Cardiac septum (tissue), 1 donor: ENCODE results near the gene CTCFL. TPM values are rescaled to one million over a fixed set of nuclear protein-coding genes. Genes with fewer than 3 reads are reported as not detected.
A peak's percentile ranks its signal among the peaks of the same experiment; 100 is the strongest.
"Not testable (repeated sequence)": the region's sequence is repeated elsewhere in the genome, so short reads cannot be mapped to it uniquely, and the experiment has no call there.

Experiments
- DNase-seq: peaks from one replicate; pipeline ENCODE4 v3.0.0-alpha.2; 2020; ENCODE audit warnings: low spot score
- intact Hi-C: fragments of 100-400 bp; cut with DNase I; formaldehyde crosslinking; loops from one replicate; pipeline ENCODE4 v1.14.0; 2022
- total RNA-seq: library from RNA; stranded (reverse); fragmentation: NEBNext Ultra II Directional; extraction: Animal tissue kit (Norgen Biotek cat#: 25700); gene quantifications from one replicate; pipeline ENCODE4 v1.2.1, GENCODE V29; 2021
- donor health status: DM: no; HTN: no; CAD: no.

CTCFL gene
- total RNA-seq, 1 donor from 2014 or later, result not detected

DNA sequence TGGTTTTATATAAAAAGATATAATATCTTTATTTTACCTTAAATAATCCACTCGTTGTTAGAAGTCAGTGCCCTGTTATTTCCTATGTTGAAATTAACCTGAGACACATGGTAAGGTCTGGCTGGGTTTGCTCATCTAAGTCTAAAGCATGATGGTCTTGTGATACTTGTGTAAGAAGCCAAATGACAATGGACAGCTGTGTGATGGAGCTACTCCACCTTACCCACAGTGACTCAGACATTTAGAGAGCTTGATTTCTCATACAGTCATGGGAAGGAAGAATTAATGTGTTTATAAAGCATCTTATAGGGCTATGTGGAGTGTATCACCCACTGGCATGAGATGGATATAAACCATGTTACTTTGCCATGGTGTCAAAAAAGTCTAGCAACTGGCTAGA, 11.7 kb downstream of the CTCFL start:
- intact Hi-C loops, result no loop called here
- DNase-seq, result no peak

DNA sequence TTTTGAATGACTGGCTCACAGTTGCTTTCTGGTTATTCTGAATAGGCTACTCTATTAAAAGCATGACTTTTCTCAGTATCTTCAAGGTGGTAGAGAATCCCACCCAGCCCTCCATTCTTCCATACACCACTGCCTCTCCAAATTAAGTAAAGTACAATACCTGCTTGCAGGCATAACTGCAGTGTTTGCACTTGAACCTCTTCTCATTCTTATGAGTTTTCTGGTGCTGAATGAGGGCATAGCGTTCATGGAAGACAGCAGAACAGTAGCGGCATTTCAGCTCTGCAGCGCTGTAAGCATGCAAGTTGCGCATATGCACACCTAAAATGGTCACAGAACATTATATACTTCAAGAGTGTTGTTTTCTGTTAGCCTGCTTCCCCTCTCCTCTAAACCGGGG, 12.5 kb downstream of the CTCFL start:
- intact Hi-C loops, result no loop called here
- DNase-seq, result no peak

- intact Hi-C loops, DNase-seq: not testable (repeated sequence)
Measured at GRCh38 chr20:57511709-57512108, 13.2 kb downstream of the CTCFL start.

- no peak for DNase-seq
- intact Hi-C loops, result no loop called here
Measured at GRCh38 chr20:57509665-57510237, 15.2 kb downstream of the CTCFL start.

DNA sequence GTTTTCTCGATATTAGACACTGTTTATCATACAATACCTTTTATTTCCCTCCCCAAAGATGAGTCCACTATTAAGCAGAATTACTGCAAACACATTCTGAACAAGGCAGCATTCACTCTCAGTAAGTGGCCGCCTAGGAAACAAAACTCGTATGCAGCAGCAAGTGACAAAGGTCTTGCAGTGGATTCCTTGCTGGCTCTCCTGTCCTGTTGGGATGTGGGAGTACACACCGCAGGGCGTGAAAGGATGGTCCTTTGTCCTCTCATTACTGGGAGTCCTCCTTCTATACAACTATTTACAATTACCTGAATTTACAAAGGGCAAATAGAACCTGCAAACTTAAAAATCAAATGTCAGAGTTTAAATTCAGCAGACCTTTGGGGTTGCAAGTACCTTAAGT, 16.1 kb downstream of the CTCFL start:
- intact Hi-C loops, result no loop called here
- no peak for DNase-seq

DNA sequence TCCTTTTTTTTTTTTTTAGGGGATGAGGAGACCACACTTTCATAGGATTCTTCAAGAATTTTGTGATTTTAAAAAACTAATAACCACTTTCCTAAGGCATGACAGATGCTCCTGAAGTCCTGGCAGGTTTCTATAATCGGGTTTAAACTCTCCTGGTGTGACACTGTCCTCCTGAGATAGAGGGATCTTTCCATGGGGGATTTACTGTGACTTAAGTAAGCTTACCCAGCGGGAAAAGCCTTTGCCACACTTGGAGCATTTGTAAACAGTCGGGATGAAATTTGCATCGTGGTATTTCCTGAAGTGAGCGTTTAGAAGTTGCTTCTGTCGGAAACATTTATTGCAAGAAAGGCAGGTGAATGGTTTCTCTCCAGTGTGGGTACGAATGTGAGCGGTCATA, 16.6 kb downstream of the CTCFL start:
- intact Hi-C loops, result no loop called here

GRCh38 chr20:57507477-57507876, 17.5 kb downstream of the CTCFL start:
- DNase-seq, result no peak
- intact Hi-C loops, result no loop called here

More for the DNA sequence above, 16.6 kb downstream of the CTCFL start:
- DNase-seq, result no peak

DNA sequence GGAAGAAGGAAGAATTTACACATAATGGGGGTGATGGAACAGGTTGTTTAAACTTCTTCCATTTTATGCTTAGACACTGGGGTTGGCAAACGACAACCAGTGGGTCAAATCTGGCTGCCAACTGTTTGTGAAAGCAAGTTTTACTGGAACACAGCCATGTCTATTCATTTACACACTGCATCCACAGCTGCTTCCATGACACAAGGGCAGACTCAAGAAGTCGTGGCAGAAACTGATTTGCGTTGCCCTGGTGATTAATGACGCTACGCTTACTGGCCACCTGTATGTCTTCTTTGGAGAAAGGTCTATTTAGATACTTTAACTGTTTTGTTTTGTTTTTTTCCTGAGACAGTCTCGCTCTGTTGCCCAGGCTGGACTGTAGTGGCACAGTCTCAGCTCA, 19.0 kb downstream of the CTCFL start:
- intact Hi-C loops, result no loop called here

GRCh38 chr20:57504411-57504810, 20.5 kb downstream of the CTCFL start:
- DNase-seq, result peak; percentile 14

More for the DNA sequence above, 19.0 kb downstream of the CTCFL start:
- DNase-seq, result no peak

DNA sequence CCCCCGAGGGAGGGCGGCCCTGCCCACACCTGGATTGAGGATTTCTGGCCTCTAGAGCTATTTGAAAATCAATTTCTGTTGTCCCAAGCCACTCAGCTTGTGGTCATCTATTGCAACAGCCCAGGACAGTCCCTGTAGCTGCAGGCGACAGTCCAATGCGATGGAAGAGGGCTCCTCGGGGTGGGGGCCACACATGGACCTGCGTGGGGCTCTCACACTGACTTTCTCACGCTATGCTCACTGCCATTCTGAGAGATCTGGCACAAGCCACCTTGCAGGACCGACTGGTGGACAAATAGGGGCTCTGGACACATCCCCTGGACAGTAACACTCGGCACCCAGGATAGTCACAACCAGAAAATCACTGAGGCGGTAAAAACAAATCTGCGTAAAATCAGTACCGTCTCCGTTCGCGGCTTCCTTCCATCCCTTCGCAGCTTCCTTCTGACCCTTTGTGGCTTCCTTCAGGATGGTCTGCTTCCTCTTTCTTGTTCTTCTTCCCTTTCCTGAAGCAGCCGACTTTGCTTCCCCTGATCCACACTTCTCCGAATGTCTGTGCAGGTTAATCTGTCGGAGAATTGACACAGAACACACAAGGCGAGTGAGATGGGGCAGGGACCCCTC, 21.8 kb downstream of the CTCFL start:
- DNase-seq, result peak; percentile 77
- intact Hi-C loops, result no loop called here

More at GRCh38 chr20:57504411-57504810, 20.5 kb downstream of the CTCFL start:
- intact Hi-C loops, result no loop called here

DNA sequence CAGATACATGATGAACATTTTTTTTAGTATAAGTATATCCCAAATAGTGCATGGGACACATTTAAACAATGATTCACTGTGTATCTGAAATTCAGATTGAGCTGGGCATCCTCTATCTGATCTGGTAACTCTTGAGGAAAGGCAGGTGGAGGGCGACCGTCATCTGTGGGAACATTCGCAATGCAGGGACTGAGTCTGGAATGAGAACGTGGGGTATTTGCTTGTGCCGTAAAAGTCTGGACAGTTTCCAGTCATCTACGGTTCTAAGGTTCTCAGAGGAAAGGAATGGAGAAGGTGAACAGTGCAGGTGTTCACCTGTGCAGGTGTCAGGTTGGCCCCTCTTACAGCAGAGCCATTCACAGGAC, 22.6 kb downstream of the CTCFL start:
- intact Hi-C loops, result no loop called here

GRCh38 chr20:57501461-57502335, 23.2 kb downstream of the CTCFL start:
- DNase-seq, result peak; percentile 66
- intact Hi-C loops, result no loop called here

More for the DNA sequence above, 22.6 kb downstream of the CTCFL start:
- DNase-seq, result no peak

DNA sequence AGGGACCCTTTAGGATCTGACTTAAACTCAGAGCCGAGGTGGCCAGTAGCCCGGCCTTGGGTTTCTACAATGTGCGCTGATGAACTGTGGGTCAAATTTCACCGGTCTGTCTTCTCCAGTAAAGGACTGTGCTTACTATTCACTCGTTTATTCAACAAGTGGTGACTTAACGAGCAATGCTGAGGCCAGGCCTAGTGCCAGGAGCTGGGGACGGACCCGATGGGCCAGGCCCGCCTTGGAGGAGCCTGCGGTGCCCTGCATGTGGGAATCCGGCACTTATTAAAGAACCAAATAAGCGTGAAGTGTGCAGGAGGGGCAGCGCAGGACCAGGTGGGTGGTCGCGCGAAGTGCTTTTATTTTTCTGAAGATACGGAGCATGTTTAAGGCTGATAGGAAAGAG, 24.0 kb downstream of the CTCFL start:
- intact Hi-C loops, result no loop called here

GRCh38 chr20:57500235-57500634, 24.7 kb downstream of the CTCFL start:
- DNase-seq, result peak; percentile 44
- intact Hi-C loops, result no loop called here

More for the DNA sequence above, 24.0 kb downstream of the CTCFL start:
- peak; percentile 33 for DNase-seq

DNA sequence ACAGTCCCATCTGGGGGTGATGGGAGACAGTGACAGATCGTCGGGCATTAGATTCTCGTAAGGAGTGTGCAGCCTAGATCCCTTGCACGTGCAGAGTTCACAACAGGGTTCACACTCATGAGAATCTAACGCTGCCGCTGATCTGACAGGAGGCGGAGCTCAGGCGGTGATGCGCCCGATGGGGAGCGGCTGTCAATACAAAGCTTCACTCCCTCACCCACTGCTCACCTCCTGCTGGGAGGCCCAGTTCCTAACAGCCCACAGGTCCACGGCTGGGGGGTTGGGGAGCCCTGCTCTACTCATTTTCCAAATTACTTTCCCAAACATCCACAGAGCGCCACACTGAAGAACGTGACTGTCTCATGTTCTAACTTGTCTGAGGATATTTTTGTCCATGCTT, 25.3 kb downstream of the CTCFL start:
- intact Hi-C loops, result loop anchor here (10.0 kb wide), 1 partner anchor 405 kb away; no protein-coding TSS in a partner anchor
- peak; percentile 47 for DNase-seq

DNA sequence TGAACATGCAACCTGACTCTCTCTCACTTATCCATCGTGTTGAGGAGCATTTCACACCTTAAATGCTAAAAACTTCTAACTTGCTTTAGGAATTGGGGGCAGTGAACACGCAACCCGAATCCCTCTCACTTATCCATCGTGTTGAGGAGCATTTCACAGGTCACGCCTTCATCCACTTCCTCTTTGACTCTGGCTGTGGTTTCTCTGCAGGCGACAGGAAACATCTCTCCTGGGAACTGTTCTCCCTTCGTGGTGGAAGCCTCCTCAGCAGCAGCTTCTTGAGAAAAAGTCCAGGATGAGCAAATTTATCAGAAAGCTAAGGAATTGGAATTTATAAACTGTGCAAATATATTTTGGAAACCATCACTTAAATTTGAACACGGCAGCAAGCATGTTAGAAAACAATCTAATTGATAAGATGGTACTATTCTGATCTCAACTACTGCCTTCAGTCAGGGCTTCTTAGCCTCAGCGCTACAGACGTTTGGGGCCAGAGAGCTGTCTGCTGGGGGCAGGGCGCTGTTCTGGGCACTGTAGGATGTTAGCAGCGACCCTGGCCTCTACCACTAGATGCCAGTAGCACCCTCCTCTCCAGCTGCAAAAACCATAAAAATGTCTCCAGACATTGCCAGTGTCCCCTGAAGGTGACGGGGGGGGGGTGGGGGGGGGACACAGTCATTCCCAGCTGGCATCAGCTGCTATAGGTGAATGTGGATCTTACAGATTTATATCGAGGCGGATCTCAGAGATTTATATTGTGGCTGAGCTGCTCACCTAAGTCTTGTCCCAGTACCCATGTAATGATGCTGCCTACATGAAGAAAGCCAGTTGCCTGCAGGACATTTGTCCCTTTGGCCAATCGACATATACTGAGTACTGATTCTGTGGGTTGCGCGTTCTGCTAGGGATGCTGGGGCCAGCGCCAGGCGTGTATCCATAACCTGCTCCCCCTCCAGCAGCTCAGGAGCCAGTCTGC, 26.2 kb downstream of the CTCFL start:
- peak; percentile 78 for DNase-seq
- intact Hi-C loops, result loop anchor here (10.0 kb wide), 1 partner anchor 404 kb away; no protein-coding TSS in a partner anchor

- no peak for DNase-seq
- intact Hi-C loops, result loop anchor here (10.0 kb wide), 1 partner anchor 402 kb away; no protein-coding TSS in a partner anchor
Measured at GRCh38 chr20:57496592-57496991, 28.3 kb downstream of the CTCFL start.

DNA sequence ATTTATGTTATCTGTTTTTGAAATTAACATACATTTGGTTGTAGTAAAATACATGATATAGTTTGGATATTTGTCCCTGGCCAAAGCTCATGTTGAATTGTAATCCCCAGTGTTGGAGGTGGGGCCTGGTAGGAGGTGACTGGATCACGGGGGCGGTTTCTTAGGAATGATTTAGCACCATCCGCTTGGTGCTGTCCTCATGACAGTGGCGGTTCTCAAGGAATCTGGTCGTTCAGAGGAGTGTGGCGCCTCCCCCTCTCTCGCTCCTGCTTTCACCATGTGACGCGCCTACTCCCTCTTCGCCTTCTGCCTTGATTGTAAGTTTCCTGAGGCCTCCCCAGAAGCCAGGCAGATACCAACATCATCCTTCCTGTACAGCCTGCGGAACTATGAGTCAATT, 29.0 kb downstream of the CTCFL start:
- intact Hi-C loops, result loop anchor here (2.0 to 10.0 kb wide), 3 partner anchors 107 to 401 kb away; no protein-coding TSS in a partner anchor
- no peak for DNase-seq

DNA sequence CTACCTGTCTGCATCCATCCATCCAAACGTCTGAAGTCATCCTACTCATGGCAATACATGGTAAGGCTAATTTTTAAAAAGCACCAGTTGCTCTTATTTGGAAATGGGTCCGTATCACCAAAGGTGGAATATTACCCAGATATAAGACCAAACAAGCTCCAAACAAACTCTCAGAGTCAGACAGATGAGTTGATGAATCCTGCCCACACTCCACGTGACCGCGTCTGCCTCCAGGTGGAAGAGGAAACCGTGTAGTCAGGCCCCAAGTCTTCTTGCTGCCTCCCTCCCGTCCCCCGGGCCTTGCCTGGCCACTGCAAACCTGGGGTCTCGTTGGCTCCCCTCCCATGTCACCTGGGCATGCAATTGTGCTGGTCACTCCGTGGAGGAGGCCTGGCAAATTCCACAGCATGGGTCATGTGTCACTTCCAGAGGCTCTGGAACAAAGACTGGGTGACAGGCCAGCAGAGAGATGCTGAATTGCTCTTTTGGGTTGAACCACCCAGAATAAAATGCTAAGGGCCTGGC, 31.8 kb downstream of the CTCFL start:
- intact Hi-C loops, result loop anchor here (10.0 kb wide), 1 partner anchor 398 kb away; no protein-coding TSS in a partner anchor
- DNase-seq, result peak; percentile 66
